ENCODE measurements around the gene MMP14.

DNA sequence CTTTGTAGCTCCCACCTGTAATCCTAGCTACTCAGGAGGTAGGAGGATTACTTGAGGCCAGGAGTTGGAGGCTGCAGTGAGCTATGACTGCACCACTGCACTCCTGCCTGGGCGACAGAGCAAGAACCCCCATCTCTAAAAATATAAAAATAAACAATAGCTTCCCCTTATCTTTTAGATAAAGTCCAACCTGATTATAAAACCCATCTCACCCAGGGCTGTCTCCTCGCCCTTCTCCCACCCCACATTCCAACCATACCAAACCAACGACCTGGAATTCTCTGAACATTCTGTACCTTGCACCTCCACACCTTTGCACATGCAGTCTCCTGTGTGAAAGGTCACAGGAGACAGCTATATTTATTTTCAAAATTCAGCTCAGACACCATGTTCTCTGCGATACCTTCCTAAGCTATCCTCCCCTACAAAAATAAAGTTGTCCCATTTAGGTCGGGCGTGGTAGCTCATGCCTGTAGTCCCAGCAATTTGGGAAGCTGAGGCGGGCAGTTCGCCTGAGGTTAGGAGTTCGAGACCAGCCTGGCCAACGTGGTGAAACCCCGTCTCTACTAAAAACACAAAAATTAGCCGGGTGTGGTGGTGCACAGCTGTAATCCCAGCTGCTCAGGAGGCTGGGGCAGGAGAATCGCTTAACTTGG lies 28.8 kb upstream of the MMP14 start:
- TF ChIP-seq, protein P1, sequence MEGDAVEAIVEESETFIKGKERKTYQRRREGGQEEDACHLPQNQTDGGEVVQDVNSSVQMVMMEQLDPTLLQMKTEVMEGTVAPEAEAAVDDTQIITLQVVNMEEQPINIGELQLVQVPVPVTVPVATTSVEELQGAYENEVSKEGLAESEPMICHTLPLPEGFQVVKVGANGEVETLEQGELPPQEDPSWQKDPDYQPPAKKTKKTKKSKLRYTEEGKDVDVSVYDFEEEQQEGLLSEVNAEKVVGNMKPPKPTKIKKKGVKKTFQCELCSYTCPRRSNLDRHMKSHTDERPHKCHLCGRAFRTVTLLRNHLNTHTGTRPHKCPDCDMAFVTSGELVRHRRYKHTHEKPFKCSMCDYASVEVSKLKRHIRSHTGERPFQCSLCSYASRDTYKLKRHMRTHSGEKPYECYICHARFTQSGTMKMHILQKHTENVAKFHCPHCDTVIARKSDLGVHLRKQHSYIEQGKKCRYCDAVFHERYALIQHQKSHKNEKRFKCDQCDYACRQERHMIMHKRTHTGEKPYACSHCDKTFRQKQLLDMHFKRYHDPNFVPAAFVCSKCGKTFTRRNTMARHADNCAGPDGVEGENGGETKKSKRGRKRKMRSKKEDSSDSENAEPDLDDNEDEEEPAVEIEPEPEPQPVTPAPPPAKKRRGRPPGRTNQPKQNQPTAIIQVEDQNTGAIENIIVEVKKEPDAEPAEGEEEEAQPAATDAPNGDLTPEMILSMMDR (IDR thresholded peaks at IDR 0.05), result no peak
- no peak for TF ChIP-seq POLR2A (IDR thresholded peaks at IDR 0.05)

All from suprapubic skin (tissue), 3 donors.